22Rv1 (cell line): ENCODE results near the gene AFF1.

Experiments
- CTCF ChIP-seq: fragments of 450-650 bp; IDR thresholded peaks from 2 replicates; pipeline ENCODE4 v1.5.1; 2017; ENCODE audit warnings: mild to moderate bottlenecking
- ZFX ChIP-seq: fragments of 450-650 bp; IDR thresholded peaks from 2 replicates; pipeline ENCODE4 v1.6.1; 2017; ENCODE audit warnings: antibody characterized with exemption, borderline replicate concordance

GRCh38 chr4:87120411-87121162, 185.8 kb downstream of the AFF1 start:
- TF ChIP-seq CTCF = no peak
- no peak for TF ChIP-seq ZFX
